Mesothelial cell of epicardium (in vitro differentiated cells): ENCODE data around the gene P2RX2. TPM values are rescaled to one million over a fixed set of nuclear protein-coding genes. Genes with fewer than 3 reads are reported as not detected.
A peak's percentile ranks its signal among the peaks of the same experiment; 100 is the strongest.

Experiments
- DNase-seq, 2 experiments: peaks; one replicate each; pipeline ENCODE4 v3.0.0; 2021; ENCODE audit warnings: low spot score in 2 of 2; ENCODE audit not compliant: unreplicated experiment in 2 of 2
- H3K27ac Mint-ChIP-seq: 2 replicates; pipeline ENCODE4 v1.8.0; 2021; ENCODE audit warnings: mixed read lengths
- H3K27me3 Mint-ChIP-seq: 2 replicates; pipeline ENCODE4 v1.8.0; 2021; ENCODE audit warnings: low read depth, mixed read lengths
- H3K36me3 Mint-ChIP-seq: 2 replicates; pipeline ENCODE4 v1.8.0; 2021; ENCODE audit warnings: mixed read lengths
- H3K4me1 Mint-ChIP-seq: 2 replicates; pipeline ENCODE4 v1.8.0; 2021; ENCODE audit warnings: mixed read lengths
- H3K4me3 Mint-ChIP-seq: 2 replicates; pipeline ENCODE4 v1.8.0; 2021; ENCODE audit warnings: mild to moderate bottlenecking, moderate library complexity, mixed read lengths
- H3K9me3 Mint-ChIP-seq: 2 replicates; pipeline ENCODE4 v1.8.0; 2021; ENCODE audit warnings: mixed read lengths
- CTCF ChIP-seq: fragments of 200-600 bp; sonication (generic); IDR thresholded peaks from one replicate; pipeline ENCODE4 v1.5.0; 2021; ENCODE audit warnings: antibody characterized with exemption; ENCODE audit not compliant: unreplicated experiment
- total RNA-seq: library from RNA; stranded (reverse); gene quantifications from 3 replicates; pipeline ENCODE4 v1.2.1, GENCODE V29; 2021

Gene P2RX2
- total RNA-seq, 1 donor from 2014 or later = 7.3 TPM

- DNase-seq = peak in 1 of 2 experiments; percentile 74
- Mint-ChIP-seq H3K4me1 (peaks cover 29% of the 10 kb centered on the region), H3K4me3 (peak overlapping the region; percentile 64), H3K27ac (peak overlapping the region; percentile 21), H3K36me3 (no peaks in the 10 kb centered on the region), H3K27me3 (peaks cover 46% of the 10 kb centered on the region), H3K9me3 (no peaks in the 10 kb centered on the region)
- TF ChIP-seq CTCF = peak; percentile 32
Measured at GRCh38 chr12:132600048-132601032, 18.2 kb upstream of the P2RX2 start.

- Mint-ChIP-seq H3K27me3 (peaks cover 40% of the 10 kb centered on the region), H3K4me1 (peaks cover 29% of the 10 kb centered on the region), H3K27ac (no peak overlapping the region), H3K36me3 (no peaks in the 10 kb centered on the region), H3K9me3 (no peaks in the 10 kb centered on the region), H3K4me3 (peak overlapping the region; percentile 64)
- DNase-seq = no peak
- no peak for TF ChIP-seq CTCF
Measured at GRCh38 chr12:132601171-132601883, 17.2 kb upstream of the P2RX2 start.

GRCh38 chr12:132602572-132603239 is 15.9 kb upstream of the P2RX2 start:
- Mint-ChIP-seq H3K36me3 (no peaks in the 10 kb centered on the region), H3K4me1 (peaks cover 26% of the 10 kb centered on the region), H3K27ac (peak overlapping the region; percentile 66), H3K4me3 (no peak overlapping the region), H3K27me3 (peaks cover 44% of the 10 kb centered on the region), H3K9me3 (no peaks in the 10 kb centered on the region)
- TF ChIP-seq CTCF = no peak
- no peak for DNase-seq

- no peaks in the 10 kb centered on the region for H3K36me3 Mint-ChIP-seq
- H3K9me3 Mint-ChIP-seq = no peaks in the 10 kb centered on the region
- peaks cover 51% of the 10 kb centered on the region for H3K27me3 Mint-ChIP-seq
- DNase-seq = no peak
- TF ChIP-seq CTCF = no peak
- H3K4me3 Mint-ChIP-seq = no peak overlapping the region
- H3K27ac Mint-ChIP-seq = peak overlapping the region; percentile 34
- peaks cover 25% of the 10 kb centered on the region for H3K4me1 Mint-ChIP-seq
Measured at GRCh38 chr12:132603240-132604150, 15.1 kb upstream of the P2RX2 start.

- no peak for DNase-seq
- Mint-ChIP-seq H3K4me1 (peaks cover 21% of the 10 kb centered on the region), H3K9me3 (no peaks in the 10 kb centered on the region), H3K27ac (no peak overlapping the region), H3K36me3 (no peaks in the 10 kb centered on the region), H3K4me3 (no peak overlapping the region), H3K27me3 (peaks cover 56% of the 10 kb centered on the region)
- no peak for TF ChIP-seq CTCF
Measured at GRCh38 chr12:132604151-132604618, 14.4 kb upstream of the P2RX2 start.
